ENCODE results near the gene NR6A1.
A peak's percentile ranks its signal among the peaks of the same experiment; 100 is the strongest.

NR6A1 gene

DNA sequence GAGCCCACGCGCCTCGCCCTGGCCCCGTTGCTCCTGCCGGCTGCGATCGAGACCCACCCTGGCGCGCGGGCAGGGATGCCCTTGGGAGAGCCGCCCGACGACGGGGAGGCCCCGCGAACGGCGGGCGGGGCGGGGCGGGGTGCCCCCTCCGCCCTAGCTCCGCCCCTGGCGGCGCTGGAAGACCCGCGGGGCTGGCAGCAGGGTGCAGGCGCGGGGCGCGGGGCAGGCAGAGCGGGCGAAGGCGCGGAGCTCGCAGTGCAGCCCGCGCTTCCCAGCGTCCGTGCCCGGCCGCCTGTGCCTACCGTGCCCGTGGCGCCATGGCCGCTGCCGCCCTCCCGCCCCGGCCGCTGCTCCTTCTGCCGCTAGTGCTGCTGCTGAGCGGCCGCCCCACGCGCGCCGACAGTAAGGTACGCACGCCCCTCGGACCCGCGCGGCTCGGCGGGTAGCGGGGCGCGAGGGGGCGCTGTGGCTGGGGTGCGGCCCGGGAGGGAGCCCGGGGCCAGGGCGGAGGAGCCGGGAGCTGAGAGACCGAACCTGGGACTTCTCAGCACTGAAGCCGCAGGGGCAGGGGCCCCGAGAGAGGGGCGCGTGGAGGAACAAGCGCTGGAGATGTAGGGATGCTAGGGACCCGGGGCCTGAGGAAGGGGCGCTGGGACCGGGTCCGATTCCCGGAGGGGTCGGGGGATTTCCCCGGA is 6.0 kb upstream of the NR6A1 start, which contains the start of gene OLFML2A:
TSS of gene OLFML2A (plus strand) at position 180 of the 695 bp plus-strand sequence. CDS start at position 318, 138 bp downstream.
- peak within 1 kb of the TSS; percentile 78 for H4K8ac ChIP-seq (ENCODE audit: low read length)

DNA sequence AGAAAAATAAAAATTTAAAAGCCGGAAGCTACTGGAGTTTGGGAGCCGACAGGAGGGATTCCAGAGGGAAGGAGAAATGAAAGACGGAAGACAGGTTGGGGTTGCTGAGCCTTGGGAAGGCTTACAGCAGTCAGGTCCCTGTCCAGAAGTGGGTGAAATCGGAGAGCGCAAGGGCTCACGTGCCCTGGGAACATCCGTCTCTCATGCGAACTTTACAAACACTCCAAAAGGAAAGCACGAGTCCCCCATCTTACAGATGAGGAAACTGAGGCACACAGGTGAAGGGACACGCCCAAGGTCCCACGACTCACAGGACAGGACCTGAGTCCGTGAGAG is 5.5 kb upstream of the NR6A1 start:
- Histone ChIP-seq H3K9me3 (ENCODE audit: control insufficient read depth, low read length) (no peaks in the 10 kb centered on the region), H2BK120ac (ENCODE audit: low read depth, low read length) (no peak overlapping the region), H3K27me3 (ENCODE audit: control insufficient read depth in 1 of 2, insufficient read depth in 1 of 2, low read length in 2 of 2) (no peaks in the 10 kb centered on the region), H2AFZ (ENCODE audit: low read depth, low read length) (no peak overlapping the region), H3K27ac (ENCODE audit: low read length, poor library complexity, severe bottlenecking) (no peak overlapping the region), H3K4me2 (ENCODE audit: low read length, poor library complexity, severe bottlenecking) (peak overlapping the region; percentile 89), H3K36me3 (ENCODE audit: control insufficient read depth in 1 of 2, insufficient read depth in 2 of 2, low read depth in 1 of 2, low read length in 2 of 2) (no peaks in the 10 kb centered on the region), H2BK5ac (ENCODE audit: low read depth, low read length, poor library complexity, severe bottlenecking) (no peak overlapping the region), H2AK5ac (ENCODE audit: low read length, severe bottlenecking) (peak overlapping the region; percentile 2), H3K79me1 (replicated peaks; ENCODE audit: low read length, poor library complexity, severe bottlenecking) (peaks cover 11% of the 10 kb centered on the region), H3K23ac (ENCODE audit: low read length in 2 of 2) (peak overlapping the region in 1 of 2 experiments; percentile 89), H3K18ac (ENCODE audit: low read depth in 1 of 2, low read length in 2 of 2) (peak overlapping the region in 1 of 2 experiments; percentile 75), H3K4me3 (ENCODE audit: insufficient read depth in 1 of 2, low read depth in 1 of 2, low read length in 2 of 2) (peak overlapping the region; percentile 78 to 82), H2BK15ac (ENCODE audit: low read depth, poor library complexity, severe bottlenecking) (peak overlapping the region; percentile 2), H3K14ac (ENCODE audit: low read length in 2 of 2) (peak overlapping the region in 1 of 2 experiments; percentile 91), H3K4me1 (ENCODE audit: control insufficient read depth, insufficient read depth, low read depth, low read length) (peaks cover 29% of the 10 kb centered on the region), H4K8ac (ENCODE audit: low read length) (peak overlapping the region; percentile 78), H3K9ac (ENCODE audit: low read length) (peak overlapping the region; percentile 85), H2BK12ac (ENCODE audit: low read length in 2 of 2) (peak overlapping the region in 1 of 2 experiments; percentile 83), H3K4ac (ENCODE audit: low read depth in 1 of 2, low read length in 2 of 2) (peak overlapping the region in 1 of 2 experiments; percentile 24), H4K91ac (ENCODE audit: low read length) (no peak overlapping the region)
- WGBS: 44% methylated on average over 12 of the region's 12 CpGs
- no peak for DNase-seq

More for the DNA sequence above, 6.0 kb upstream of the NR6A1 start, which contains the start of gene OLFML2A:
- H2BK12ac ChIP-seq (ENCODE audit: low read length in 2 of 2): peak within 1 kb of the TSS; percentile 30 to 92
- peak within 1 kb of the TSS; percentile 53 for H2AK5ac ChIP-seq (ENCODE audit: low read length, severe bottlenecking)
- H2BK15ac ChIP-seq (ENCODE audit: low read depth, poor library complexity, severe bottlenecking): peak within 1 kb of the TSS; percentile 64
- peak within 1 kb of the TSS in 1 of 2 experiments; percentile 24 for H3K4ac ChIP-seq (ENCODE audit: low read depth in 1 of 2, low read length in 2 of 2)
- H3K4me1 ChIP-seq (ENCODE audit: control insufficient read depth, insufficient read depth, low read depth, low read length): peaks cover 33% of the 10 kb centered on the region
- H3K4me2 ChIP-seq (ENCODE audit: low read length, poor library complexity, severe bottlenecking): peak within 1 kb of the TSS; percentile 89
- peak within 1 kb of the TSS; percentile 66 for H4K91ac ChIP-seq (ENCODE audit: low read length)
- H3K9ac ChIP-seq (ENCODE audit: low read length): peak within 1 kb of the TSS; percentile 85
- no peaks in the 10 kb centered on the region for H3K36me3 ChIP-seq (ENCODE audit: control insufficient read depth in 1 of 2, insufficient read depth in 2 of 2, low read depth in 1 of 2, low read length in 2 of 2)
- peak within 1 kb of the TSS in 1 of 2 experiments; percentile 89 for H3K23ac ChIP-seq (ENCODE audit: low read length in 2 of 2)
- H3K79me1 ChIP-seq (replicated peaks; ENCODE audit: low read length, poor library complexity, severe bottlenecking): peaks cover 14% of the 10 kb centered on the region
- peak within 1 kb of the TSS; percentile 92 for H2AFZ ChIP-seq (ENCODE audit: low read depth, low read length)
- peak within 1 kb of the TSS; percentile 78 to 82 for H3K4me3 ChIP-seq (ENCODE audit: insufficient read depth in 1 of 2, low read depth in 1 of 2, low read length in 2 of 2)
- WGBS: 2% methylated on average over 83 of the region's 87 CpGs
- peak within 1 kb of the TSS; percentile 7 for H3K27ac ChIP-seq (ENCODE audit: low read length, poor library complexity, severe bottlenecking)
- peak within 1 kb of the TSS; percentile 55 for H2BK120ac ChIP-seq (ENCODE audit: low read depth, low read length)
- H3K14ac ChIP-seq (ENCODE audit: low read length in 2 of 2): peak within 1 kb of the TSS in 1 of 2 experiments; percentile 91
- no peaks in the 10 kb centered on the region for H3K9me3 ChIP-seq (ENCODE audit: control insufficient read depth, low read length)
- H3K27me3 ChIP-seq (ENCODE audit: control insufficient read depth in 1 of 2, insufficient read depth in 1 of 2, low read length in 2 of 2): no peaks in the 10 kb centered on the region
- DNase-seq: no peak
- peak within 1 kb of the TSS in 1 of 2 experiments; percentile 93 for H3K18ac ChIP-seq (ENCODE audit: low read depth in 1 of 2, low read length in 2 of 2)
- peak within 1 kb of the TSS; percentile 68 for H2BK5ac ChIP-seq (ENCODE audit: low read depth, low read length, poor library complexity, severe bottlenecking)

DNA sequence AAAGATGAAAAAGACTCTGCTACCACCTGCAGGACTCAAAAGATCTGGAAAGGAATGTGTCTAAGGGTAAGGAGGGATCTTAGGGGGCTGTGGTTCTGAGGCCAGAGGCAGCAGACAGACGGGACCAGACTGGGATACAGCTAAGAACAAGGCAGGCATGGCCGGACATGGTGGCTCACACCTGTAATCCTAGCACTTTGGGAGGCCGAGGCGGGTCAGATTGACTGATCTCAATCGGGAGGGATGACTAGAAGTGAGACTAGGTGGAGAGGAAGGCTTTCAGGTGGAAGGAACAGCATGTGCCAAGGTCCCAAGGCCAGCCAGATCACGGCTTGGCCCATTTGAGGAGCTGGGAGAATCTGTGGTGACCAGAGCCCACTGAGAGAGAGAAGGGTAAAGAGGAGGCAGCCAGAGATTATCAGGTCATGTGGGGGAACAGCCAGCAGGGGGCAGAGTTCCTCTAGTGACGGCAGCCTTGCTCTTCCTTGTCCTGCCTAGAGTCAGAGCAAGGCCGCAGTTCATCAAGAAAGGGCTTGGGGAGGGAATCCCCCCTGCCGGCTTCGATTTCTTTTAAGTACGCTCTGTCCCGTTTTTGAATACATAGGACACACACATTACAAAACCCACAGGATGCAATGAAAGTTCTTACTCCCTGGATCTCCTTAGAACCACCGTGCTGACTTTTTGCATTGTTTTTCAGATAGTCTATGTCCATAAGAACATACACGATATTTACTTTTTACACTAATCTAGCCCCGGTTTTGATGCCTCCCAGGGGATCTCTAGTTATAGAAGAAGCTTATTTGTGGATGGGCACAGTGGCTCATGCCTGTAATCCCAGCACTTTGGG is 3.2 kb upstream of the NR6A1 start:
- 39% methylated on average over 14 of the region's 15 CpGs for WGBS
- no peaks in the 10 kb centered on the region for H3K36me3 ChIP-seq (ENCODE audit: control insufficient read depth in 1 of 2, insufficient read depth in 2 of 2, low read depth in 1 of 2, low read length in 2 of 2)
- peaks cover 11% of the 10 kb centered on the region in 2 experiments for H3K27me3 ChIP-seq (ENCODE audit: control insufficient read depth in 1 of 2, insufficient read depth in 1 of 2, low read length in 2 of 2)
- H3K9me3 ChIP-seq (ENCODE audit: control insufficient read depth, low read length): no peaks in the 10 kb centered on the region
- DNase-seq: peak; percentile 83
- no peak overlapping the region for H2BK15ac ChIP-seq (ENCODE audit: low read depth, poor library complexity, severe bottlenecking)
- H3K23ac ChIP-seq (ENCODE audit: low read length in 2 of 2): no peak overlapping the region
- H3K79me1 ChIP-seq (replicated peaks; ENCODE audit: low read length, poor library complexity, severe bottlenecking): peaks cover 13% of the 10 kb centered on the region
- H3K4me1 ChIP-seq (ENCODE audit: control insufficient read depth, insufficient read depth, low read depth, low read length): peaks cover 25% of the 10 kb centered on the region
- no peak overlapping the region for H2AFZ ChIP-seq (ENCODE audit: low read depth, low read length)
- no peak overlapping the region for H3K4me3 ChIP-seq (ENCODE audit: insufficient read depth in 1 of 2, low read depth in 1 of 2, low read length in 2 of 2)
- no peak overlapping the region for H3K27ac ChIP-seq (ENCODE audit: low read length, poor library complexity, severe bottlenecking)
- H4K91ac ChIP-seq (ENCODE audit: low read length): peak overlapping the region; percentile 41
- no peak overlapping the region for H2AK5ac ChIP-seq (ENCODE audit: low read length, severe bottlenecking)
- no peak overlapping the region for H2BK12ac ChIP-seq (ENCODE audit: low read length in 2 of 2)
- no peak overlapping the region for H3K4ac ChIP-seq (ENCODE audit: low read depth in 1 of 2, low read length in 2 of 2)
- no peak overlapping the region for H2BK5ac ChIP-seq (ENCODE audit: low read depth, low read length, poor library complexity, severe bottlenecking)
- H4K8ac ChIP-seq (ENCODE audit: low read length): no peak overlapping the region
- peak overlapping the region; percentile 64 for H3K9ac ChIP-seq (ENCODE audit: low read length)
- H3K18ac ChIP-seq (ENCODE audit: low read depth in 1 of 2, low read length in 2 of 2): no peak overlapping the region
- no peak overlapping the region for H3K4me2 ChIP-seq (ENCODE audit: low read length, poor library complexity, severe bottlenecking)
- no peak overlapping the region for H2BK120ac ChIP-seq (ENCODE audit: low read depth, low read length)
- H3K14ac ChIP-seq (ENCODE audit: low read length in 2 of 2): no peak overlapping the region
